GM10248 (cell line): ENCODE data around the gene RAB20.

ENCODE experiments used
- CTCF ChIA-PET: fragments of 300-600 bp; sonication (Branson Sonifier 250); formaldehyde crosslinking; extraction: SDS; loops from one replicate; lab custom pipeline; 2021; ENCODE audit warnings: antibody characterized with exemption; lab: Yijun Ruan, JAX
- POLR2A ChIA-PET: fragments of 350-650 bp; sonication (Branson Sonifier 250); formaldehyde crosslinking; extraction: SDS; loops from one replicate; lab custom pipeline; 2020; ENCODE audit warnings: antibody characterized with exemption; lab: Yijun Ruan, JAX
- DNase-seq: peaks from one replicate; pipeline ENCODE4 v3.0.0; 2012; ENCODE audit errors: extremely low spot score
- CTCF ChIP-seq: IDR thresholded peaks from 2 replicates; pipeline ENCODE4 v1.5.1; 2012; ENCODE audit warnings: mild to moderate bottlenecking, low read depth; ENCODE audit errors: extremely low read depth, missing control alignments, control extremely low read depth

Gene RAB20

DNA sequence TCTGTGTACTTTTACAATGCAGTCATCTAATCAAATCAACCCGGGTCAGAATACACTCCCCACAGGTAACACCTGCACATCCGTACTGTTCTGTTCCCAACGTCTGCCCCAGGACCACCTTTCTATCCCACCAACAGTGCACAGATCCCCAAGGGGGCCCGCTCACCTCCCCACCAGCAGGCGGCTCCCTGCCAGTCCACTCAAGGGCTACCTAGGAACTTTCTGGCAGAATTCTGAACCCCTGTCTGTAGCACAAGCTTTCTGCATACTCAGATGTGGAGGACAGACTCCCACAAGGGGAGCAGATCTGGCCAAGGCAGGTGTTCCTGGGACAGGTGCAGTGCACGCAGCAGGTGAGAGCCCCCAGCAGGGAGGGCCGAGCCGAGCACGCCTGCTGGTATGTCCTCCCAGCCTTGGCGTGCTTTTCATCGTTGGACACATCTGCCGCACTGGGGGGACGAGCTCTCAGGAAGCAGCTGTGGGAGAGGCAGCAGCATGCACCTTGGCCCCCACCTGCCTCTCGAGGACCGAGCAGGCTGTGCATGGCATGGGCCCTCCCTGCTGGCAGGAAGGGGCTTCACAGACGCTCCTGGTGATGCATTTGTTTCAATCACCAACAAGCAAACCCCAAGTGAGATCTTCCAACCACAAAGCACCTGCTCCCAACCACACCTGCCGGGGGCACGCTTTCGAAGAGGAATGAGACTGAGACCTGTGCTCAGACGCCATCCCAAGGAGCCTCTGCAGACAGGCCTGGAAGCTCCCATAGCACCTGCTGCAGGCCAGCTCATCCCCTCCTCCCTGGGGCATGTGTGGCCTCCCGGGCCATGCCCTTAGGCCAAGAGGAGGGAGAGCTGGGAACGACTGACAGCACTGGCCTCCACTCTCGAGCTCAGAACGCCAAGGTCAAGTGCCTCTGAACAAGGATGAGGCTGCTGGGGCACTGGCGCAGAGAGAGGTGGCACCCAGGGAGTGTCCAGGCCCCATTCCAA, 35.9 kb downstream of the RAB20 start:
- TF ChIP-seq CTCF: peak; percentile 14
- ChIA-PET POLR2A (no interaction called here), CTCF (interaction anchor here (0.9 to 2.4 kb wide), 12 partner anchors 9 to 302 kb away, joined by 3 to 13 read pairs (median 3); no protein-coding TSS in a partner anchor)
- DNase-seq: peak; percentile 66

GRCh38 chr13:110524541-110525257, 36.8 kb downstream of the RAB20 start:
- TF ChIP-seq CTCF: no peak
- DNase-seq: no peak
- ChIA-PET POLR2A (no interaction called here), CTCF (interaction anchor here (1.0 to 2.4 kb wide), 6 partner anchors 14 to 301 kb away, joined by 3 to 13 read pairs (median 4); no protein-coding TSS in a partner anchor)

DNA sequence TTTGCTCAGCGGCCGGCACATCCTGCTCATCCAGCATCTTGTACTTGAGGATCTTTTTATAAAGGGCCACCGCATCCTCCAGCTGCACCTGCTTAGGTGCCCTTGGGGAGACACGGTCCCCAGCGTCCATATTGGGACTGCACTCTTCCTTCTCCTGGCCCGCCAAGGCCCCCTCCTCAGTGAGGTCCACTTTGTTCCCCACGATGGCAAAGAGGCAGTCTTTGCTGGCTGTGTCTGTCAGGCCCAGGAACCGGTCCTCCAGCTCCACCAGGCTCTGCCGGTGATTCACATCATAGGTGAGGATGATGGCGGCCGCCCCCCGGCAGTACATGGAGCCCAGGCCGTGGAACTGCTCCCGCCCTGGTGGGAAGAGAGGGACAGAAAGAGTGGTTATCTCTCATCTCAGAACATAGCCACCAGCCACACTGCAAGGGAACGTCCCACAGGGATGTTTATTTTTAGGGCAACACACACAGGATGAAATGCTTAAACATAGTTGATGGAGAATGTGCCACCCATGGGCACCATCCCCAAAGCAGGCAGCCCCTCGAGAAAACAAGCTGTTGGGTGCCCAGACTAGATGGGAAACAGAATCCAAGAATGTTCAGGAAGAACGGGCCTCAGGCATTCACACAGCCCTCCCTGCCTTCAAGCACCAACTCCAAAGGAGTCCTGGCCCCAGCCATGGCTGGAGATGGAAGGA, 37.5 kb downstream of the RAB20 start:
- CTCF ChIA-PET: interaction anchor here (1.0 to 2.4 kb wide), 5 partner anchors 13 to 73 kb away, joined by 3 to 13 read pairs (median 3); no protein-coding TSS in a partner anchor
- POLR2A ChIA-PET: no interaction called here
- no peak for TF ChIP-seq CTCF
- no peak for DNase-seq

- TF ChIP-seq CTCF: no peak
- ChIA-PET POLR2A (no interaction called here), CTCF (interaction anchor here (0.9 to 1.5 kb wide), 2 partner anchors 23 kb away, joined by 3 read pairs; no protein-coding TSS in a partner anchor)
- no peak for DNase-seq
These were observed 38.3 kb downstream of the RAB20 start for GRCh38 chr13:110523180-110523579.

- TF ChIP-seq CTCF: no peak
- CTCF ChIA-PET: interaction anchor here (0.9 to 1.5 kb wide), 2 partner anchors 22 to 24 kb away, joined by 3 read pairs; no protein-coding TSS in a partner anchor
- DNase-seq: no peak
- POLR2A ChIA-PET: no interaction called here
These were observed 38.8 kb downstream of the RAB20 start for GRCh38 chr13:110522721-110523120.
